ENCODE measurements around the gene GLI2. TPM values are rescaled to one million over a fixed set of nuclear protein-coding genes. Genes with fewer than 3 reads are reported as not detected.

The GLI2 gene
- total and polyA plus RNA-seq, 9 of the 15 experiments (the other 6 are each of a cell fraction or from before 2014, with no cell fraction given) = 0.24 TPM; not detected in 8

- Histone ChIP-seq H3K9me1 (ENCODE audit: control insufficient read depth, insufficient read depth, low read length) (no peaks in the 10 kb centered on the region), H4K20me1 (replicated peaks; ENCODE audit: control insufficient read depth, insufficient read depth, low read length) (no peaks in the 10 kb centered on the region; the same call in 1 of the 2 replicates), H3K27me3 (ENCODE audit: control insufficient read depth in 2 of 2, insufficient read depth in 2 of 2, low read length in 2 of 2) (peaks cover 2 to 24% of the 10 kb centered on the region in 2 experiments; a peak in 2 of 5 replicates), H3K4me2 (ENCODE audit: insufficient read depth, low read length) (no peak overlapping the region), H3K79me2 (ENCODE audit: control insufficient read depth, insufficient read depth, low read length) (no peaks in the 10 kb centered on the region), H3K27ac (ENCODE audit: extremely low read depth, low read depth, low read length) (no peak overlapping the region), H3K9ac (ENCODE audit: insufficient read depth in 1 of 2, low read depth in 2 of 2, low read length in 2 of 2) (no peak overlapping the region), H3K9me3 (replicated peaks; ENCODE audit: control insufficient read depth, insufficient read depth, low read depth, low read length) (no peaks in the 10 kb centered on the region), H3K36me3 (ENCODE audit: control insufficient read depth, insufficient read depth, low read length) (no peaks in the 10 kb centered on the region), H3K4me3 (no peak overlapping the region), H3K4me1 (replicated peaks in 1 of 2; ENCODE audit: control insufficient read depth in 2 of 2, insufficient read depth in 2 of 2, low read length in 2 of 2) (no peaks in the 10 kb centered on the region), H2AFZ (ENCODE audit: low read depth, low read length) (no peak overlapping the region)
- CTCF ChIA-PET (ENCODE audit: low intra/inter-chr PET ratio) = no interaction called here
- DNase-seq (ENCODE audit: extremely low read depth in 1 of 4, low spot score in 3 of 4) (no peak), ATAC-seq (no peak), FAIRE-seq (no peak)
- TF ChIP-seq ZBTB8A (IDR thresholded peaks at IDR 0.05; ENCODE audit: partially characterized antibody) (no peak), ZNF23 (CRISPR knock-in tag; IDR thresholded peaks at IDR 0.05) (no peak), SRF (CRISPR knock-in tag; IDR thresholded peaks at IDR 0.05) (no peak), RCOR1 (IDR thresholded peaks at IDR 0.05; ENCODE audit: borderline replicate concordance in 1 of 2, low read depth in 2 of 2, low read length in 2 of 2) (no peak), ZNF41 (CRISPR knock-in tag; conservative IDR thresholded peaks at IDR 0.05) (no peak), MLLT1 (IDR thresholded peaks at IDR 0.05) (no peak), ZEB2 (IDR thresholded peaks at IDR 0.05) (no peak), ZBTB7A (IDR thresholded peaks at IDR 0.05; ENCODE audit: borderline replicate concordance, control insufficient read depth, low read depth, low read length) (no peak), TEAD4 (IDR thresholded peaks at IDR 0.05; ENCODE audit: low read length) (no peak), TEAD4 (CRISPR knock-in tag; IDR thresholded peaks at IDR 0.05; ENCODE audit: borderline replicate concordance) (no peak), NCOA6 (IDR thresholded peaks at IDR 0.05) (no peak), PRPF4 (IDR thresholded peaks at IDR 0.05; ENCODE audit: insufficient read depth, low read depth, low read length, poor library complexity, severe bottlenecking) (no peak), PYGO2 (tag; IDR thresholded peaks at IDR 0.05) (no peak), KDM5B (IDR thresholded peaks at IDR 0.05; ENCODE audit: insufficient replicate concordance, low read depth, low read length) (no peak)
- TF ChIP-seq, protein P1, sequence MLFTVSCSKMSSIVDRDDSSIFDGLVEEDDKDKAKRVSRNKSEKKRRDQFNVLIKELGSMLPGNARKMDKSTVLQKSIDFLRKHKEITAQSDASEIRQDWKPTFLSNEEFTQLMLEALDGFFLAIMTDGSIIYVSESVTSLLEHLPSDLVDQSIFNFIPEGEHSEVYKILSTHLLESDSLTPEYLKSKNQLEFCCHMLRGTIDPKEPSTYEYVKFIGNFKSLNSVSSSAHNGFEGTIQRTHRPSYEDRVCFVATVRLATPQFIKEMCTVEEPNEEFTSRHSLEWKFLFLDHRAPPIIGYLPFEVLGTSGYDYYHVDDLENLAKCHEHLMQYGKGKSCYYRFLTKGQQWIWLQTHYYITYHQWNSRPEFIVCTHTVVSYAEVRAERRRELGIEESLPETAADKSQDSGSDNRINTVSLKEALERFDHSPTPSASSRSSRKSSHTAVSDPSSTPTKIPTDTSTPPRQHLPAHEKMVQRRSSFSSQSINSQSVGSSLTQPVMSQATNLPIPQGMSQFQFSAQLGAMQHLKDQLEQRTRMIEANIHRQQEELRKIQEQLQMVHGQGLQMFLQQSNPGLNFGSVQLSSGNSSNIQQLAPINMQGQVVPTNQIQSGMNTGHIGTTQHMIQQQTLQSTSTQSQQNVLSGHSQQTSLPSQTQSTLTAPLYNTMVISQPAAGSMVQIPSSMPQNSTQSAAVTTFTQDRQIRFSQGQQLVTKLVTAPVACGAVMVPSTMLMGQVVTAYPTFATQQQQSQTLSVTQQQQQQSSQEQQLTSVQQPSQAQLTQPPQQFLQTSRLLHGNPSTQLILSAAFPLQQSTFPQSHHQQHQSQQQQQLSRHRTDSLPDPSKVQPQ (CRISPR knock-in tag; IDR thresholded peaks at IDR 0.05; ENCODE audit: borderline replicate concordance) = no peak
- TF ChIP-seq, protein P2, sequence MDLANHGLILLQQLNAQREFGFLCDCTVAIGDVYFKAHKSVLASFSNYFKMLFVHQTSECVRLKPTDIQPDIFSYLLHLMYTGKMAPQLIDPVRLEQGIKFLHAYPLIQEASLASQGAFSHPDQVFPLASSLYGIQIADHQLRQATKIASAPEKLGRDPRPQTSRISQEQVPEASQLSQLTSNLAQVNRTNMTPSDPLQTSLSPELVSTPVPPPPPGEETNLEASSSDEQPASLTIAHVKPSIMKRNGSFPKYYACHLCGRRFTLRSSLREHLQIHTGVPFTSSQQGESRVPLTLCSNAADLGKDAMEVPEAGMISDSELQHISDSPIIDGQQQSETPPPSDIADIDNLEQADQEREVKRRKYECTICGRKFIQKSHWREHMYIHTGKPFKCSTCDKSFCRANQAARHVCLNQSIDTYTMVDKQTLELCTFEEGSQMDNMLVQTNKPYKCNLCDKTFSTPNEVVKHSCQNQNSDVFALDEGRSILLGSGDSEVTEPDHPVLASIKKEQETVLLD (IDR thresholded peaks at IDR 0.05) = no peak
- in situ Hi-C loops (cut with MboI) (no loop called here), intact Hi-C loops (cut with micrococcal nuclease) (no loop called here)
- POLR2A ChIA-PET = interaction anchor here (0.6 kb wide), 1 partner anchor 736 kb away, joined by 3 read pairs; no protein-coding TSS in a partner anchor
- BruUV-seq (replicated peaks) = no TSS peak
- 2% methylated on average over 11 of the region's 11 CpGs for WGBS (ENCODE audit: insufficient coverage, low coverage, missing lambda C conversion rate)
These were observed 12.9 kb upstream of the GLI2 start for GRCh38 chr2:120722568-120723421.

Measured in K562 (cell line).